ENCODE data around the gene TAS2R60. TPM values are rescaled to one million over a fixed set of nuclear protein-coding genes. Genes with fewer than 3 reads are reported as not detected.

TAS2R60 gene
- total RNA-seq, 1 experiment from 2014 or later, result not detected

DNA sequence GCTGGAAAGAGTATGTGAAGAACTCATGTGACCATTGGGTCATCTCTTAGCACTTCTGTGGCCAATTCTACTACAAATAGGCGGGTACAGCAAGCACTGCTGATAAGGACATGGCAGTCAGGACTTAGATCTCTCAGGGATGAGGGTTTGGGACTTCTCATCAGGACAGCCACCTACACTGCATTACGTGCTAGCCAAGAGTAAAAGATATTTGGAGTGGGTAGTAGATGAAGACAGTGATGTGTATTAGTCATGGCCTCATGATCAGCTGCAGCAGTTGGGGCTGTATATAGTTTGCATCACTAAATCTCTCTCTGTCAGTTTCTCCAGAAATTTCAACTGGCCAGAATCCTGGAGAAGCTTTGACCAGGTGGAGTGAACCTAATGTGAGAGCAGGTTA is 9.2 kb downstream of the TAS2R60 start:
- no peaks in the 10 kb centered on the region for H3K9me3 Mint-ChIP-seq
- H3K23ac ChIP-seq (ENCODE audit: insufficient read length, low read depth, low read length), result no peak overlapping the region
- H4K20me1 ChIP-seq (ENCODE audit: control insufficient read depth, insufficient read depth, insufficient read length), result no peaks in the 10 kb centered on the region
- no peaks in the 10 kb centered on the region for H3K27me3 ChIP-seq (ENCODE audit: insufficient read depth, low read length)
- H3T11ph ChIP-seq (ENCODE audit: low read length), result no peak overlapping the region
- H2BK5ac ChIP-seq (ENCODE audit: insufficient read length, low read length), result no peak overlapping the region
- H3K4ac ChIP-seq (ENCODE audit: low read depth, low read length), result no peak overlapping the region
- no peak overlapping the region for H3K27ac Mint-ChIP-seq
- no peak overlapping the region for H2BK15ac ChIP-seq (ENCODE audit: low read depth, low read length)
- H4K5ac ChIP-seq (ENCODE audit: insufficient read length, low read depth, low read length), result no peak overlapping the region
- no peak overlapping the region for H3K9ac ChIP-seq (ENCODE audit: extremely low read depth, insufficient read length, low read length)
- H3K4me1 Mint-ChIP-seq, result peaks cover 4% of the 10 kb centered on the region in 2 experiments; a peak in 2 of 4 replicates
- no peaks in the 10 kb centered on the region for H3K9me3 ChIP-seq (ENCODE audit: control insufficient read depth, low read depth, low read length)
- H3K27ac ChIP-seq (ENCODE audit: insufficient read length, low read depth, low read length), result no peak overlapping the region
- H2BK120ac ChIP-seq (ENCODE audit: low read depth, low read length, poor library complexity, severe bottlenecking), result no peak overlapping the region
- H3K4me1 ChIP-seq (ENCODE audit: insufficient read depth, low read length), result no peaks in the 10 kb centered on the region
- H3K56ac ChIP-seq (ENCODE audit: insufficient read length, low read depth, low read length), result no peak overlapping the region
- no peak overlapping the region for H4K91ac ChIP-seq (ENCODE audit: insufficient read length, low read depth, low read length)
- no peak overlapping the region for H4K8ac ChIP-seq (replicated peaks; ENCODE audit: insufficient read length, low read depth, low read length)
- no peak overlapping the region for H2AK5ac ChIP-seq (ENCODE audit: insufficient read length, low read length)
- no peaks in the 10 kb centered on the region for H3K23me2 ChIP-seq (ENCODE audit: insufficient read length, low read depth, low read length, poor library complexity, severe bottlenecking)
- H3K18ac ChIP-seq (ENCODE audit: insufficient read length, low read depth, low read length), result no peak overlapping the region
- H3K27me3 Mint-ChIP-seq (ENCODE audit: low read depth), result no peaks in the 10 kb centered on the region
- H3K14ac ChIP-seq (ENCODE audit: insufficient read depth, low read length), result no peak overlapping the region
- no CpG with 5 or more reads among the region's 2 CpGs for WGBS (ENCODE audit: extremely low coverage, insufficient read length, low lambda C conversion rate)
- H2BK12ac ChIP-seq (ENCODE audit: insufficient read length, low read depth, low read length), result no peak overlapping the region
- H2BK20ac ChIP-seq (ENCODE audit: low read depth, low read length, poor library complexity, severe bottlenecking), result no peak overlapping the region
- H3K36me3 Mint-ChIP-seq (ENCODE audit: insufficient read depth in 1 of 3, low read depth in 3 of 3), result peaks cover 0 to 2% (median 0%) of the 10 kb centered on the region in 3 experiments; a peak in 2 of 7 replicates
- no peaks in the 10 kb centered on the region for H3K79me1 ChIP-seq (ENCODE audit: insufficient read depth, low read depth, low read length, poor library complexity, severe bottlenecking)
- TF ChIP-seq, protein P1, sequence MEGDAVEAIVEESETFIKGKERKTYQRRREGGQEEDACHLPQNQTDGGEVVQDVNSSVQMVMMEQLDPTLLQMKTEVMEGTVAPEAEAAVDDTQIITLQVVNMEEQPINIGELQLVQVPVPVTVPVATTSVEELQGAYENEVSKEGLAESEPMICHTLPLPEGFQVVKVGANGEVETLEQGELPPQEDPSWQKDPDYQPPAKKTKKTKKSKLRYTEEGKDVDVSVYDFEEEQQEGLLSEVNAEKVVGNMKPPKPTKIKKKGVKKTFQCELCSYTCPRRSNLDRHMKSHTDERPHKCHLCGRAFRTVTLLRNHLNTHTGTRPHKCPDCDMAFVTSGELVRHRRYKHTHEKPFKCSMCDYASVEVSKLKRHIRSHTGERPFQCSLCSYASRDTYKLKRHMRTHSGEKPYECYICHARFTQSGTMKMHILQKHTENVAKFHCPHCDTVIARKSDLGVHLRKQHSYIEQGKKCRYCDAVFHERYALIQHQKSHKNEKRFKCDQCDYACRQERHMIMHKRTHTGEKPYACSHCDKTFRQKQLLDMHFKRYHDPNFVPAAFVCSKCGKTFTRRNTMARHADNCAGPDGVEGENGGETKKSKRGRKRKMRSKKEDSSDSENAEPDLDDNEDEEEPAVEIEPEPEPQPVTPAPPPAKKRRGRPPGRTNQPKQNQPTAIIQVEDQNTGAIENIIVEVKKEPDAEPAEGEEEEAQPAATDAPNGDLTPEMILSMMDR (conservative IDR thresholded peaks at IDR 0.05), result no peak
- no peak overlapping the region for H3K4me3 Mint-ChIP-seq
- DNase-seq, result no peak
- H3K4me2 ChIP-seq (ENCODE audit: insufficient read depth, insufficient read length, low read length), result no peak overlapping the region
- no peaks in the 10 kb centered on the region for H3K79me2 ChIP-seq (ENCODE audit: insufficient read depth, low read length)
- H2AFZ ChIP-seq (ENCODE audit: low read length), result no peak overlapping the region
